DND-41 (cell line): Measurements from ENCODE around the gene IFT122.

Source experiments
- ATAC-seq: fragments of 200-7000 bp; cut with Tn5 transposase; 3 replicates; pipeline ENCODE4 v1.9.1; 2021; ENCODE audit warnings: low read depth; ENCODE audit not compliant: insufficient read depth
- DNase-seq: peaks from one replicate; pipeline ENCODE4 v3.0.0-alpha.2; 2020
- H2AFZ ChIP-seq: 2 replicates; pipeline ENCODE4 v1.6.0; 2012; ENCODE audit warnings: low read depth, low read length
- H3K27ac ChIP-seq: 2 replicates; pipeline ENCODE4 v1.5.1; 2012; ENCODE audit warnings: low read length, inconsistent platforms
- H3K27me3 ChIP-seq: fragments of 200-600 bp; sonication (generic); 2 replicates; pipeline ENCODE4 v1.6.0; 2012; ENCODE audit warnings: low read length, mild to moderate bottlenecking, inconsistent platforms; ENCODE audit not compliant: insufficient read depth, poor library complexity
- H3K36me3 ChIP-seq: 2 replicates; pipeline ENCODE4 v1.5.1; 2012; ENCODE audit warnings: low read length, inconsistent platforms; ENCODE audit not compliant: insufficient read depth
- H3K4me1 ChIP-seq: 2 replicates; pipeline ENCODE4 v1.5.1; 2012; ENCODE audit warnings: mild to moderate bottlenecking, low read length; ENCODE audit not compliant: insufficient read depth
- H3K4me2 ChIP-seq: 2 replicates; pipeline ENCODE4 v1.6.0; 2012; ENCODE audit warnings: mild to moderate bottlenecking, moderate library complexity, low read length, inconsistent platforms; ENCODE audit not compliant: insufficient read depth
- H3K4me3 ChIP-seq, 2 experiments: fragments of 200-600 bp in 1 of 2; shearing (Covaris generic) in 1 of 2; 2 replicates each; pipeline ENCODE4 v1.5.1; 2012 to 2016; ENCODE audit warnings: inconsistent platforms in 2 of 2, low read length in 2 of 2, mild to moderate bottlenecking in 2 of 2, low read depth in 1 of 2, moderate library complexity in 1 of 2
- H3K79me2 ChIP-seq: 2 replicates; pipeline ENCODE4 v1.6.0; 2012; ENCODE audit warnings: low read length, inconsistent platforms; ENCODE audit not compliant: insufficient read depth
- H3K9ac ChIP-seq: 2 replicates; pipeline ENCODE4 v1.6.0; 2012; ENCODE audit warnings: low read depth, mild to moderate bottlenecking, inconsistent platforms, low read length, moderate library complexity
- H3K9me3 ChIP-seq: 2 replicates; pipeline ENCODE4 v1.5.1; 2012; ENCODE audit warnings: low read length, moderate library complexity, mild to moderate bottlenecking, inconsistent platforms; ENCODE audit not compliant: insufficient read depth, severe bottlenecking
- H4K20me1 ChIP-seq: 2 replicates; pipeline ENCODE4 v1.6.0; 2012; ENCODE audit warnings: low read length; ENCODE audit not compliant: insufficient read depth
- EZH2 ChIP-seq: IDR thresholded peaks from 3 replicates; pipeline ENCODE4 v1.6.1; 2012; ENCODE audit warnings: borderline replicate concordance, low read depth, mild to moderate bottlenecking, moderate library complexity, low read length, inconsistent platforms; ENCODE audit not compliant: severe bottlenecking
- TF ChIP-seq, protein P1 (sequence below): IDR thresholded peaks from 2 replicates; pipeline ENCODE4 v1.5.1; 2012; ENCODE audit warnings: borderline replicate concordance, low read length, moderate library complexity, mild to moderate bottlenecking; ENCODE audit not compliant: poor library complexity, severe bottlenecking; ENCODE audit errors: extremely low read depth

Gene IFT122

DNA sequence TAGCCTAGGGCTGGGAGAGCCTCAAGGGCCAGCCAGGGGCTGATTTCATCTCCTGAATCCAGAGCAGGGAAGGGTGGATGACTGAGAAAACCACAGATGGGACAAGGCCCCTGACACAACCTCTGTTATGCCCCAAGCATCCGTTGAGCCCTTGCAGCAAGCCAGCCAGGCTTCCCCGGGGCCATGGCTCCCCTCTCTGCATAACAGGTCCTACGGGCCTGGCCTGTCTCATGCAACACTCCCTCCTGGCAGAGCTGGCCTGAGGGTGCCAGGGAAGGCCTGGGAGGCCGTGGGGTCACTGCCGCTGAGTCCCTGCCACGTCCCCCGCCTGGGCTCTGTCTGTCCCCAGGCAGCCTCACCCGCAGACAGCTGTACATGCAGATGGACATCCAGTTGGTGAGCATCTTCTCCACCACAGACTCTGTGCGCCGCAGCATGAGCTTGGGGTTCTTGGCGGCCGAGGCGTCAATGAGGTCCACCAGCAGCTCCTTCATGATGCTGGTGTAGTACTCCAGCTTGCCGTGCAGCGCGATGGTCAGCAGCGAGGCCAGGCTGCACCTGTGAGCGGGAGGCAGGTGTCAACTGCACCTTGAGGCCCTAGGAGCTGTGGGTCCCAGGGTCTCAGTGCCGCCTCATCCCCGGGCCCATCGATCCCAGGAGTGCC, 125.1 kb downstream of the IFT122 start:
- Histone ChIP-seq H3K27me3 (no peaks in the 10 kb centered on the region), H3K79me2 (no peaks in the 10 kb centered on the region), H3K4me2 (no peak overlapping the region), H3K9ac (no peak overlapping the region), H3K36me3 (peaks cover 98% of the 10 kb centered on the region), H3K27ac (peak overlapping the region; percentile 36; the same call in 1 of the 2 replicates), H3K4me3 (no peak overlapping the region), H2AFZ (no peak overlapping the region), H4K20me1 (peaks cover 21% of the 10 kb centered on the region), H3K9me3 (no peaks in the 10 kb centered on the region), H3K4me1 (no peaks in the 10 kb centered on the region)
- ATAC-seq: no peak
- TF ChIP-seq, protein P1, sequence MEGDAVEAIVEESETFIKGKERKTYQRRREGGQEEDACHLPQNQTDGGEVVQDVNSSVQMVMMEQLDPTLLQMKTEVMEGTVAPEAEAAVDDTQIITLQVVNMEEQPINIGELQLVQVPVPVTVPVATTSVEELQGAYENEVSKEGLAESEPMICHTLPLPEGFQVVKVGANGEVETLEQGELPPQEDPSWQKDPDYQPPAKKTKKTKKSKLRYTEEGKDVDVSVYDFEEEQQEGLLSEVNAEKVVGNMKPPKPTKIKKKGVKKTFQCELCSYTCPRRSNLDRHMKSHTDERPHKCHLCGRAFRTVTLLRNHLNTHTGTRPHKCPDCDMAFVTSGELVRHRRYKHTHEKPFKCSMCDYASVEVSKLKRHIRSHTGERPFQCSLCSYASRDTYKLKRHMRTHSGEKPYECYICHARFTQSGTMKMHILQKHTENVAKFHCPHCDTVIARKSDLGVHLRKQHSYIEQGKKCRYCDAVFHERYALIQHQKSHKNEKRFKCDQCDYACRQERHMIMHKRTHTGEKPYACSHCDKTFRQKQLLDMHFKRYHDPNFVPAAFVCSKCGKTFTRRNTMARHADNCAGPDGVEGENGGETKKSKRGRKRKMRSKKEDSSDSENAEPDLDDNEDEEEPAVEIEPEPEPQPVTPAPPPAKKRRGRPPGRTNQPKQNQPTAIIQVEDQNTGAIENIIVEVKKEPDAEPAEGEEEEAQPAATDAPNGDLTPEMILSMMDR: no peak
- TF ChIP-seq EZH2: no peak
- DNase-seq: no peak

DNA sequence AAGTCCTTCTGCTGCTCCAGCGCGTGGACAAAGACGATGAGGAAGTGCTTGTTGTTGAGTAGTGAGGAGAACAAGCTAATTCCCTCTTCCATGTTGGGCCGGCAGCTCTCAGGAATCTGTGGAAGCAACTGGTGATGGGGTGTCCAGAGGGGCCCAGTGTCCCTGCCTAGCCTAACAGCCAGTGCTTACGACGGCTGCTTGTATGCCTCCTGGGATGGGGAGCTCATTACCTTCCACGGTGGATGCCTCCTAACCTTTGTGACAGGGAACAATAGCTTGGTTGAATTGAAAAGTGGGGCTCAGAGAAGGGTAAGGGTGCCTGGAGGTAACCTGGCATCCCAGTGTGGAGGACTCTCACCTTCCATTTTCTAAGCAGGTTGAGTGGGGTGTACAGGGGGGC, 125.9 kb downstream of the IFT122 start:
- no peaks in the 10 kb centered on the region for H3K27me3 ChIP-seq
- TF ChIP-seq, protein P1: peak; percentile 8
- TF ChIP-seq EZH2: no peak
- H2AFZ ChIP-seq: no peak overlapping the region
- no peak overlapping the region for H3K9ac ChIP-seq
- no peak for ATAC-seq
- no peak overlapping the region for H3K4me3 ChIP-seq
- H3K4me1 ChIP-seq: no peaks in the 10 kb centered on the region
- H3K9me3 ChIP-seq: no peaks in the 10 kb centered on the region
- H3K4me2 ChIP-seq: no peak overlapping the region
- H3K36me3 ChIP-seq: peaks cover 98% of the 10 kb centered on the region
- DNase-seq: no peak
- peaks cover 28% of the 10 kb centered on the region for H4K20me1 ChIP-seq
- no peaks in the 10 kb centered on the region for H3K79me2 ChIP-seq
- H3K27ac ChIP-seq: no peak overlapping the region

- no peak overlapping the region for H2AFZ ChIP-seq
- peaks cover 99% of the 10 kb centered on the region for H3K36me3 ChIP-seq
- H3K9ac ChIP-seq: no peak overlapping the region
- no peak overlapping the region for H3K4me3 ChIP-seq
- no peaks in the 10 kb centered on the region for H3K4me1 ChIP-seq
- H3K4me2 ChIP-seq: no peak overlapping the region
- H3K27me3 ChIP-seq: no peaks in the 10 kb centered on the region
- H3K27ac ChIP-seq: no peak overlapping the region
- TF ChIP-seq, protein P1: no peak
- no peak for TF ChIP-seq EZH2
- DNase-seq (no peak), ATAC-seq (no peak)
- no peaks in the 10 kb centered on the region for H3K79me2 ChIP-seq
- H4K20me1 ChIP-seq: peaks cover 34% of the 10 kb centered on the region
- H3K9me3 ChIP-seq: no peaks in the 10 kb centered on the region
Measured at GRCh38 chr3:129567176-129567705, 127.2 kb downstream of the IFT122 start.
